ENCODE data around the gene LUC7L3.

LUC7L3 gene

DNA sequence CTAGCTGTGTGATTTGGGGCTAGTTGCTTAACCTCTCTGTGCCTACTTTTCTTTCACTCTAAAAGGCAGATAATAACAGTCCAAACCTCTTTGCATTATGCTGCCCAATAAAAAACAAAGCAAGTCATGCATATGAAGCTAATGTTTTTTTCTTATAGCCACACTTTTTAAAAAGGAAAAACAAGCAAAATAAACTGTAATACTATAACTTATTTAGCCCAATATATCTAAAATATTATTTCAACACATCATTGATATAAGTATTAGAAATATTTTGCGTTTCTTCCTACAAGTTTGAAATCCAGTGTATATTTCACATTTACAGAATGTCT, 34.1 kb upstream of the LUC7L3 start:
- H2AFZ ChIP-seq (ENCODE audit: low read depth, low read length) = no peak overlapping the region
- 100% methylated on average over 1 of the region's 1 CpG for WGBS

DNA sequence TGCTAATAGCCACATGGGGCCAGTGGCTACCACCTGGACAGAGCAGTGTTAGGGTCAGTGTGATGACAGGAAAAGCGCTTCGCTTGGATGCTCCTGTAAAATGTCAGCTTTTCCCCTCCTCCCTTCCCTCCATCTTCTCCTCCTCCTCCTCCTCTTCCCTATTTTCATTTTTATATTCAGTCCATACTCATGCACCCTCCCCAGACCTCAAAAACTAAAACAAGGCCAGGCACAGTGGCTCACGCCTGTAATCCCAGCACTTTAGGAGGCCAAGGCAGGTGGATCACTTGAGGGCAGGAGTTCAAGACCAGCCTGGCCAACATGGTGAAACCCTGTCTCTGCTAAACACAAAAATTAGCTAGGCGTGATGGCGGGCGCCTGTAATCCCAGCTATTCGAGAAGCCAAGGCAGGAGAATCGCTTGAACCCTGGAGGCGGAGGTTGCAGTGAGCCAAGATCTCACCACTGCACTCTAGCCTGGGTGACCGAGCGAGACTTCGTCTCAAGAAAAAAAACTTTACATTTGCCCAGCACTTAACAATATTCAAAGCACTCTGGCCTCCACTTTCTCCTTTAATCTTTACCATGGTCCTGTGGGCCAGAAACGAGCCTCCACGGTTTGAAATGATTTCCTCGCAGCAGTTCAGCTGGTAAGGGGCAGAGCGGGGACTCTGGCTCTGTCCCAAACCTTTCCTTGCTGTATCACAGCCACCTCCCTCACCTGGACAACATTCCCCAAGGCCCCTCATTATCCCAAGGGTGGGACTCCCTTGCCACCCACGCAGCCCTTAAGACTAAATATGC, 33.5 kb upstream of the LUC7L3 start:
- Histone ChIP-seq H3K4me2 (ENCODE audit: low read length, poor library complexity, severe bottlenecking) (no peak overlapping the region), H2AK5ac (ENCODE audit: low read length, severe bottlenecking) (peak overlapping the region; percentile 85), H2BK120ac (ENCODE audit: low read depth, low read length) (no peak overlapping the region), H3K27ac (ENCODE audit: low read length, poor library complexity, severe bottlenecking) (peak overlapping the region; percentile 51), H3K9me3 (ENCODE audit: control insufficient read depth, low read length) (no peaks in the 10 kb centered on the region), H3K36me3 (ENCODE audit: control insufficient read depth in 1 of 2, insufficient read depth in 2 of 2, low read depth in 1 of 2, low read length in 2 of 2) (no peaks in the 10 kb centered on the region), H3K14ac (ENCODE audit: low read length in 2 of 2) (no peak overlapping the region), H3K79me1 (replicated peaks; ENCODE audit: low read length, poor library complexity, severe bottlenecking) (no peaks in the 10 kb centered on the region), H2BK5ac (ENCODE audit: low read depth, low read length, poor library complexity, severe bottlenecking) (no peak overlapping the region), H2BK15ac (ENCODE audit: low read depth, poor library complexity, severe bottlenecking) (no peak overlapping the region), H2AFZ (ENCODE audit: low read depth, low read length) (no peak overlapping the region), H3K4me1 (ENCODE audit: control insufficient read depth, insufficient read depth, low read depth, low read length) (peaks cover 60% of the 10 kb centered on the region), H3K18ac (ENCODE audit: low read depth in 1 of 2, low read length in 2 of 2) (no peak overlapping the region), H3K23ac (ENCODE audit: low read length in 2 of 2) (no peak overlapping the region), H3K4ac (ENCODE audit: low read depth in 1 of 2, low read length in 2 of 2) (no peak overlapping the region), H3K27me3 (ENCODE audit: control insufficient read depth in 1 of 2, insufficient read depth in 1 of 2, low read length in 2 of 2) (no peaks in the 10 kb centered on the region), H2BK12ac (ENCODE audit: low read length in 2 of 2) (peak overlapping the region in 1 of 2 experiments; percentile 56), H3K4me3 (ENCODE audit: insufficient read depth in 1 of 2, low read depth in 1 of 2, low read length in 2 of 2) (peak overlapping the region in 1 of 2 experiments; percentile 34), H3K9ac (ENCODE audit: low read length) (no peak overlapping the region), H4K91ac (ENCODE audit: low read length) (no peak overlapping the region), H4K8ac (ENCODE audit: low read length) (no peak overlapping the region)
- no peak for DNase-seq
- 93% methylated on average over 17 of the region's 17 CpGs for WGBS

More for the DNA sequence above, 34.1 kb upstream of the LUC7L3 start:
- H3K4me1 ChIP-seq (ENCODE audit: control insufficient read depth, insufficient read depth, low read depth, low read length) = peaks cover 54% of the 10 kb centered on the region
- H3K9me3 ChIP-seq (ENCODE audit: control insufficient read depth, low read length) = no peaks in the 10 kb centered on the region
- H3K4me2 ChIP-seq (ENCODE audit: low read length, poor library complexity, severe bottlenecking) = no peak overlapping the region
- no peaks in the 10 kb centered on the region for H3K27me3 ChIP-seq (ENCODE audit: control insufficient read depth in 1 of 2, insufficient read depth in 1 of 2, low read length in 2 of 2)
- H2AK5ac ChIP-seq (ENCODE audit: low read length, severe bottlenecking) = peak overlapping the region; percentile 87
- H2BK5ac ChIP-seq (ENCODE audit: low read depth, low read length, poor library complexity, severe bottlenecking) = no peak overlapping the region
- H3K14ac ChIP-seq (ENCODE audit: low read length in 2 of 2) = no peak overlapping the region
- no peak overlapping the region for H4K91ac ChIP-seq (ENCODE audit: low read length)
- H3K18ac ChIP-seq (ENCODE audit: low read depth in 1 of 2, low read length in 2 of 2) = no peak overlapping the region
- H3K27ac ChIP-seq (ENCODE audit: low read length, poor library complexity, severe bottlenecking) = no peak overlapping the region
- no peak for DNase-seq
- H3K79me1 ChIP-seq (replicated peaks; ENCODE audit: low read length, poor library complexity, severe bottlenecking) = no peaks in the 10 kb centered on the region
- H2BK120ac ChIP-seq (ENCODE audit: low read depth, low read length) = no peak overlapping the region
- no peak overlapping the region for H3K9ac ChIP-seq (ENCODE audit: low read length)
- no peak overlapping the region for H2BK12ac ChIP-seq (ENCODE audit: low read length in 2 of 2)
- no peak overlapping the region for H4K8ac ChIP-seq (ENCODE audit: low read length)
- H3K4me3 ChIP-seq (ENCODE audit: insufficient read depth in 1 of 2, low read depth in 1 of 2, low read length in 2 of 2) = no peak overlapping the region
- H2BK15ac ChIP-seq (ENCODE audit: low read depth, poor library complexity, severe bottlenecking) = peak overlapping the region; percentile 38
- no peak overlapping the region for H3K4ac ChIP-seq (ENCODE audit: low read depth in 1 of 2, low read length in 2 of 2)
- no peak overlapping the region for H3K23ac ChIP-seq (ENCODE audit: low read length in 2 of 2)
- no peaks in the 10 kb centered on the region for H3K36me3 ChIP-seq (ENCODE audit: control insufficient read depth in 1 of 2, insufficient read depth in 2 of 2, low read depth in 1 of 2, low read length in 2 of 2)

DNA sequence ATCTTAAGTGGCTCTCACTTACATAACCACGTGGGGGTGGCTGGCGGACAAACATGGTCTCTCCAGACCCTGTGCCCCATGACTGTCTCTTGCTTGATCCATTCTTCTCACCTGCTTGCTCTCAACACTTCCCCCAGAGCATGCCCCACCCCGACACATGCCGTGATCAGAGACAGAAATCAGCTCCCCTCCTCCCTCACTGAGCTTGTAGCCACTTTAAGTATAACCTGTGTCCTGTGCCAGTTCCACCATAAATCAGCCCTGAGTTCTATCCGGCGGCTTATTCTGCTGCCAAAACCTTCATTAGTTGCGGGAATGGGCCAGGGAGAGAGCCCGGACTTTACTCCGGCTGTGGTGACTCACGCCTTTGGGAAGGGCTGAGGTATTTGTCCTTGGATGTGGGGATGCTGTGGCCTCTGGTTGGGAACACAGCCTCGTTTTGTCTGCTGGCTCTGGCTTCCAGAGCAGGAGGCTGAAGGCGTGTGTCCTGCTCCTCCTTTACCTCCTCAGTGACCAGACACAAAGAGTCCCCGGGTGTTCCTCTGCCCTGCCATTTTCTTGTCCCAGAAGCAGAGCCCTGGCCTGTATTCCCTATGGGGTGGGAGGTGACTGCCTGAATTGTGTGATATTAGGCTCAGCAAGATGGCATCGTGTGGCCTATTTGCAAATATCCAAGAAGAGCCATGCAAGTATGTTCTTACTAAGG, 32.8 kb upstream of the LUC7L3 start:
- no peak overlapping the region for H2BK15ac ChIP-seq (ENCODE audit: low read depth, poor library complexity, severe bottlenecking)
- no peak overlapping the region for H2BK12ac ChIP-seq (ENCODE audit: low read length in 2 of 2)
- peaks cover 57% of the 10 kb centered on the region for H3K4me1 ChIP-seq (ENCODE audit: control insufficient read depth, insufficient read depth, low read depth, low read length)
- peak overlapping the region; percentile 14 to 57 for H3K18ac ChIP-seq (ENCODE audit: low read depth in 1 of 2, low read length in 2 of 2)
- H2AFZ ChIP-seq (ENCODE audit: low read depth, low read length) = no peak overlapping the region
- H4K91ac ChIP-seq (ENCODE audit: low read length) = no peak overlapping the region
- peak overlapping the region; percentile 51 for H3K27ac ChIP-seq (ENCODE audit: low read length, poor library complexity, severe bottlenecking)
- peaks cover 3% of the 10 kb centered on the region for H3K79me1 ChIP-seq (replicated peaks; ENCODE audit: low read length, poor library complexity, severe bottlenecking)
- no peak overlapping the region for H3K4ac ChIP-seq (ENCODE audit: low read depth in 1 of 2, low read length in 2 of 2)
- H3K4me3 ChIP-seq (ENCODE audit: insufficient read depth in 1 of 2, low read depth in 1 of 2, low read length in 2 of 2) = peak overlapping the region in 1 of 2 experiments; percentile 34
- H3K23ac ChIP-seq (ENCODE audit: low read length in 2 of 2) = no peak overlapping the region
- DNase-seq = peak; percentile 72
- H3K9me3 ChIP-seq (ENCODE audit: control insufficient read depth, low read length) = no peaks in the 10 kb centered on the region
- H4K8ac ChIP-seq (ENCODE audit: low read length) = peak overlapping the region; percentile 21
- no peak overlapping the region for H2BK5ac ChIP-seq (ENCODE audit: low read depth, low read length, poor library complexity, severe bottlenecking)
- H3K36me3 ChIP-seq (ENCODE audit: control insufficient read depth in 1 of 2, insufficient read depth in 2 of 2, low read depth in 1 of 2, low read length in 2 of 2) = peaks cover 0 to 2% of the 10 kb centered on the region in 2 experiments
- H2AK5ac ChIP-seq (ENCODE audit: low read length, severe bottlenecking) = peak overlapping the region; percentile 42
- no peak overlapping the region for H3K14ac ChIP-seq (ENCODE audit: low read length in 2 of 2)
- H3K4me2 ChIP-seq (ENCODE audit: low read length, poor library complexity, severe bottlenecking) = no peak overlapping the region
- H2BK120ac ChIP-seq (ENCODE audit: low read depth, low read length) = no peak overlapping the region
- no peaks in the 10 kb centered on the region for H3K27me3 ChIP-seq (ENCODE audit: control insufficient read depth in 1 of 2, insufficient read depth in 1 of 2, low read length in 2 of 2)
- WGBS = 35% methylated on average over 13 of the region's 14 CpGs
- H3K9ac ChIP-seq (ENCODE audit: low read length) = peak overlapping the region; percentile 11
